ENCODE results near the gene PDE4D.

DNA sequence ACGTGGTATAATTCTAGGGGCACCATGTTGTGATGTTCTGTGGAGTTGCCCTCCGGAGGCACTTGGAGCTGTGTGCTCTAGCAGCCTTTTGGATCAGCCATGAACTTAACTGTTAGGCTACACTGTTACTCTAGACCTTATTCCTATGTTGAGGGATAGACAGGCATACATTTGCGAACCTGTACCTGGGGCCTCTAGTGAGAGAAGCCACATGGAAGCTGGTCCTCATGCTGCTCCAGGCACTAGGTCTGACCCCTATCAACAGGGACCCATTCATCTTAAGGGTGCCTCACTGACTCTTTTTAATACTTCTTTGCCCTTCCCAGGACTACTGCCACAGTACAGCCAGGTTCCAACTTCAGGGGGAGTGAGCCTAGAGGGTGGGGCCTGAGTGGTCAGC is 715.9 kb downstream of the PDE4D start:
- TF ChIP-seq, protein P1, sequence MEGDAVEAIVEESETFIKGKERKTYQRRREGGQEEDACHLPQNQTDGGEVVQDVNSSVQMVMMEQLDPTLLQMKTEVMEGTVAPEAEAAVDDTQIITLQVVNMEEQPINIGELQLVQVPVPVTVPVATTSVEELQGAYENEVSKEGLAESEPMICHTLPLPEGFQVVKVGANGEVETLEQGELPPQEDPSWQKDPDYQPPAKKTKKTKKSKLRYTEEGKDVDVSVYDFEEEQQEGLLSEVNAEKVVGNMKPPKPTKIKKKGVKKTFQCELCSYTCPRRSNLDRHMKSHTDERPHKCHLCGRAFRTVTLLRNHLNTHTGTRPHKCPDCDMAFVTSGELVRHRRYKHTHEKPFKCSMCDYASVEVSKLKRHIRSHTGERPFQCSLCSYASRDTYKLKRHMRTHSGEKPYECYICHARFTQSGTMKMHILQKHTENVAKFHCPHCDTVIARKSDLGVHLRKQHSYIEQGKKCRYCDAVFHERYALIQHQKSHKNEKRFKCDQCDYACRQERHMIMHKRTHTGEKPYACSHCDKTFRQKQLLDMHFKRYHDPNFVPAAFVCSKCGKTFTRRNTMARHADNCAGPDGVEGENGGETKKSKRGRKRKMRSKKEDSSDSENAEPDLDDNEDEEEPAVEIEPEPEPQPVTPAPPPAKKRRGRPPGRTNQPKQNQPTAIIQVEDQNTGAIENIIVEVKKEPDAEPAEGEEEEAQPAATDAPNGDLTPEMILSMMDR (conservative IDR thresholded peaks at IDR 0.05 in 1 of 2, IDR thresholded peaks at IDR 0.05 in 1 of 2; ENCODE audit: extremely low read depth in 1 of 2, insufficient read depth in 1 of 2, low read depth in 1 of 2, low read length in 2 of 2): no peak
- no peak for TF ChIP-seq EZH2 (IDR thresholded peaks at IDR 0.05; ENCODE audit: borderline replicate concordance, low read length)
